SU-DHL-6 (cell line): ENCODE measurements around the gene CD99L2.

Source experiments
- H2AFZ ChIP-seq: fragments of 200-600 bp; sonication (generic); 2 replicates; pipeline ENCODE4 v1.6.1; 2014; ENCODE audit warnings: low read depth, mild to moderate bottlenecking, moderate library complexity, mixed read lengths, antibody characterized with exemption, low read length; ENCODE audit not compliant: severe bottlenecking
- H3F3A ChIP-seq: fragments of 200-600 bp; shearing (Covaris generic); 2 replicates; pipeline ENCODE4 v1.6.0; 2016; ENCODE audit warnings: antibody characterized with exemption, mild to moderate bottlenecking; ENCODE audit not compliant: insufficient read depth
- H3K27ac ChIP-seq: fragments of 200-600 bp; sonication (generic); 2 replicates; pipeline ENCODE4 v1.5.1; 2016; ENCODE audit warnings: low read depth, mild to moderate bottlenecking, low read length, moderate library complexity, mixed read lengths
- H3K27me3 ChIP-seq: fragments of 200-600 bp; sonication (generic), shearing (Covaris generic); 2 replicates; pipeline ENCODE4 v1.6.0; 2014; ENCODE audit warnings: mild to moderate bottlenecking, low read length
- H3K36me3 ChIP-seq: fragments of 200-600 bp; sonication (generic); 2 replicates; pipeline ENCODE4 v1.6.1; 2014; ENCODE audit warnings: mild to moderate bottlenecking, low read length, mixed read lengths
- H3K4me2 ChIP-seq: fragments of 300-600, 200-600 bp; shearing (Covaris generic), sonication (generic); 2 replicates; pipeline ENCODE4 v1.6.0; 2014; ENCODE audit warnings: low read length, low read depth, mild to moderate bottlenecking; ENCODE audit not compliant: poor library complexity, severe bottlenecking
- H3K4me3 ChIP-seq: fragments of 200-600 bp; sonication (generic); 2 replicates; pipeline ENCODE4 v1.5.1; 2014; ENCODE audit warnings: antibody characterized with exemption, low read length, mild to moderate bottlenecking, mixed read lengths; ENCODE audit not compliant: insufficient read depth, poor library complexity, severe bottlenecking
- H3K79me2 ChIP-seq: fragments of 200-600 bp; sonication (generic); 2 replicates; pipeline ENCODE4 v1.6.1; 2014; ENCODE audit warnings: mild to moderate bottlenecking, low read length, moderate library complexity; ENCODE audit not compliant: insufficient read depth
- H3K9ac ChIP-seq: fragments of 200-600 bp; sonication (generic); 2 replicates; pipeline ENCODE4 v1.7.0; 2014; ENCODE audit warnings: mild to moderate bottlenecking, low read length
- H3K9me2 ChIP-seq: fragments of 200-600 bp; sonication (generic); replicated peaks from 2 replicates; pipeline ENCODE4 v1.6.1; 2014; ENCODE audit warnings: low read length; ENCODE audit not compliant: insufficient read depth
- H3K9me3 ChIP-seq: fragments of 200-600 bp; sonication (generic); 2 replicates; pipeline ENCODE4 v1.6.1; 2014; ENCODE audit warnings: low read length, mixed read lengths; ENCODE audit not compliant: insufficient read depth
- H4K20me1 ChIP-seq: fragments of 200-600 bp; sonication (generic); 2 replicates; pipeline ENCODE4 v1.6.1; 2014; ENCODE audit warnings: low read depth, mild to moderate bottlenecking, antibody characterized with exemption, low read length, moderate library complexity, mixed read lengths
- CTCF ChIP-seq: fragments of 200-600 bp; sonication (generic); IDR thresholded peaks from one replicate; pipeline ENCODE4 v1.5.1; 2017; ENCODE audit warnings: antibody characterized with exemption, mild to moderate bottlenecking, low read length, moderate library complexity; ENCODE audit not compliant: insufficient read depth, poor library complexity, severe bottlenecking
- EZH2phosphoT487 ChIP-seq: fragments of 200-600 bp; sonication (generic), shearing (Covaris generic); conservative IDR thresholded peaks from 2 replicates; pipeline ENCODE4 v1.6.1; 2018; ENCODE audit warnings: mild to moderate bottlenecking, antibody characterized with exemption, low read length, moderate library complexity, mixed read lengths

CD99L2 gene

GRCh38 chrX:150898343-150899190, at the start of gene CD99L2:
TSS of gene CD99L2 (minus strand) at chrX:150898668. CDS start at chrX:150898588, 80 bp downstream.
- Histone ChIP-seq H2AFZ (peak within 1 kb of the TSS; percentile 95), H3K27me3 (no peaks in the 10 kb centered on the region), H3F3A (no peaks in the 10 kb centered on the region), H3K36me3 (no peaks in the 10 kb centered on the region), H3K4me2 (peak within 1 kb of the TSS; percentile 99), H4K20me1 (no peaks in the 10 kb centered on the region), H3K27ac (peak within 1 kb of the TSS; percentile 40; the same call in 1 of the 2 replicates), H3K4me3 (peak within 1 kb of the TSS; percentile 77), H3K9ac (peak within 1 kb of the TSS; percentile 79), H3K79me2 (peaks cover 7% of the 10 kb centered on the region; the same call in 1 of the 2 replicates), H3K9me3 (no peaks in the 10 kb centered on the region), H3K9me2 (no peaks in the 10 kb centered on the region)
- TF ChIP-seq CTCF: no peak
- no peak for TF ChIP-seq EZH2phosphoT487

- TF ChIP-seq EZH2phosphoT487 (no peak), CTCF (no peak)
- H3K9ac ChIP-seq: no peak overlapping the region
- no peaks in the 10 kb centered on the region for H3K36me3 ChIP-seq
- H3K79me2 ChIP-seq: no peaks in the 10 kb centered on the region
- H3K4me3 ChIP-seq: no peak overlapping the region
- no peaks in the 10 kb centered on the region for H3F3A ChIP-seq
- H2AFZ ChIP-seq: no peak overlapping the region
- H3K9me3 ChIP-seq: no peaks in the 10 kb centered on the region
- no peaks in the 10 kb centered on the region for H3K27me3 ChIP-seq
- no peak overlapping the region for H3K27ac ChIP-seq
- no peaks in the 10 kb centered on the region for H3K9me2 ChIP-seq
- no peak overlapping the region for H3K4me2 ChIP-seq
- H4K20me1 ChIP-seq: no peaks in the 10 kb centered on the region
Observed at GRCh38 chrX:150944233-150944632, 45.8 kb upstream of the CD99L2 start.

GRCh38 chrX:150942942-150943594, 44.6 kb upstream of the CD99L2 start:
- no peak overlapping the region for H3K4me2 ChIP-seq
- H3K36me3 ChIP-seq: no peaks in the 10 kb centered on the region
- no peaks in the 10 kb centered on the region for H4K20me1 ChIP-seq
- H3K4me3 ChIP-seq: no peak overlapping the region
- H3K79me2 ChIP-seq: no peaks in the 10 kb centered on the region
- no peak overlapping the region for H3K27ac ChIP-seq
- no peaks in the 10 kb centered on the region for H3K27me3 ChIP-seq
- no peak for TF ChIP-seq EZH2phosphoT487
- H3F3A ChIP-seq: no peaks in the 10 kb centered on the region
- no peaks in the 10 kb centered on the region for H3K9me3 ChIP-seq
- H2AFZ ChIP-seq: no peak overlapping the region
- H3K9me2 ChIP-seq: no peaks in the 10 kb centered on the region
- no peak overlapping the region for H3K9ac ChIP-seq

GRCh38 chrX:150941580-150941979, 43.1 kb upstream of the CD99L2 start:
- H3K9me3 ChIP-seq: no peaks in the 10 kb centered on the region
- H3K36me3 ChIP-seq: no peaks in the 10 kb centered on the region
- no peak overlapping the region for H3K9ac ChIP-seq
- no peaks in the 10 kb centered on the region for H3K9me2 ChIP-seq
- H3F3A ChIP-seq: no peaks in the 10 kb centered on the region
- TF ChIP-seq CTCF (no peak), EZH2phosphoT487 (no peak)
- H4K20me1 ChIP-seq: no peaks in the 10 kb centered on the region
- no peak overlapping the region for H2AFZ ChIP-seq
- no peak overlapping the region for H3K4me2 ChIP-seq
- no peak overlapping the region for H3K27ac ChIP-seq
- H3K4me3 ChIP-seq: no peak overlapping the region
- no peaks in the 10 kb centered on the region for H3K27me3 ChIP-seq
- H3K79me2 ChIP-seq: no peaks in the 10 kb centered on the region
